GM13977 (cell line): ENCODE measurements around the gene KCNJ5.

Experiments used
- DNase-seq: peaks from one replicate; pipeline ENCODE4 v3.0.0; 2012; ENCODE audit warnings: low spot score
- in situ Hi-C: fragments of 300-500 bp; cut with MboI; formaldehyde crosslinking; loops from one replicate; pipeline ENCODE4 v1.12.0; 2022; ENCODE audit warnings: low sequenced_read_pairs, low pct_unique_long_range_greater_than_20kb, mixed read lengths, inconsistent platforms; ENCODE audit not compliant: unreplicated experiment
- TF ChIP-seq, protein P1 (sequence below): IDR thresholded peaks from 2 replicates; pipeline ENCODE4 v1.5.1; 2012; ENCODE audit warnings: mild to moderate bottlenecking, control low read depth; ENCODE audit not compliant: insufficient read depth; ENCODE audit errors: extremely low read depth, missing control alignments

Gene KCNJ5

GRCh38 chr11:128942817-128943427, 51.8 kb downstream of the KCNJ5 start, which contains the start of gene TP53AIP1:
Gene TP53AIP1 (minus strand): TSS chr11:128942871. CDS start chr11:128937818, 5,053 bp downstream.
- in situ Hi-C loops: no loop called here
- no peak for DNase-seq
- TF ChIP-seq, protein P1, sequence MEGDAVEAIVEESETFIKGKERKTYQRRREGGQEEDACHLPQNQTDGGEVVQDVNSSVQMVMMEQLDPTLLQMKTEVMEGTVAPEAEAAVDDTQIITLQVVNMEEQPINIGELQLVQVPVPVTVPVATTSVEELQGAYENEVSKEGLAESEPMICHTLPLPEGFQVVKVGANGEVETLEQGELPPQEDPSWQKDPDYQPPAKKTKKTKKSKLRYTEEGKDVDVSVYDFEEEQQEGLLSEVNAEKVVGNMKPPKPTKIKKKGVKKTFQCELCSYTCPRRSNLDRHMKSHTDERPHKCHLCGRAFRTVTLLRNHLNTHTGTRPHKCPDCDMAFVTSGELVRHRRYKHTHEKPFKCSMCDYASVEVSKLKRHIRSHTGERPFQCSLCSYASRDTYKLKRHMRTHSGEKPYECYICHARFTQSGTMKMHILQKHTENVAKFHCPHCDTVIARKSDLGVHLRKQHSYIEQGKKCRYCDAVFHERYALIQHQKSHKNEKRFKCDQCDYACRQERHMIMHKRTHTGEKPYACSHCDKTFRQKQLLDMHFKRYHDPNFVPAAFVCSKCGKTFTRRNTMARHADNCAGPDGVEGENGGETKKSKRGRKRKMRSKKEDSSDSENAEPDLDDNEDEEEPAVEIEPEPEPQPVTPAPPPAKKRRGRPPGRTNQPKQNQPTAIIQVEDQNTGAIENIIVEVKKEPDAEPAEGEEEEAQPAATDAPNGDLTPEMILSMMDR: no peak

DNA sequence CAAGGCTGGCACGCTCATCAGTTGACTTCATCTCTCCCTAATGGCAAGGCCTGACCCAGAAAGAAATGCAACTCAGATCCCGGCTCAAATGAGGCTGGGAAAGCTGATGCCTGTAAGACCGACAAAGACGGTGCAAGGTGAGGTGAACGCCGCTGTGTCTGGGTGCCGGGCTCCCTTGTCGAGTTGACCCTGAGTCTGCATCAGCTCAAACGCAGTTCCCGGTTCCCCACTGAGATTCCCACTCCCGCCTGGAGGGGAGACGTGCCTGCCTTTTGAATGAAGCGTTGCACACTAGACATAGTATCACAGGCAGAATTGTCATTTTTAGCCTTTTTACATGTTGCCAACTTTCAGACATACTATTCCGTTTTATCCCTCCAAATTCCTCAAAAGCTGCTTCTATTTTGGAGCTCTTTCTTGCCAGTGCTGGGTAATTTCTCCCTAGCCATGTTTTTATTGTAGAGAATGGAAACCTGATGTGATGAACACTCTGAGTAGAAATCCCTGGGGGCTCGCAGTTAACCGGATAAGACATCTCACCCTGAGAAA, 52.3 kb downstream of the KCNJ5 start:
- in situ Hi-C loops: no loop called here
- TF ChIP-seq, protein P1: no peak
- DNase-seq: no peak

- TF ChIP-seq, protein P1: no peak
- in situ Hi-C loops: no loop called here
- no peak for DNase-seq
Measured at GRCh38 chr11:128946648-128947047, 55.5 kb downstream of the KCNJ5 start.

GRCh38 chr11:128947773-128948172, 56.6 kb downstream of the KCNJ5 start:
- TF ChIP-seq, protein P1: no peak
- in situ Hi-C loops: no loop called here
- DNase-seq: no peak

GRCh38 chr11:128948583-128948982, 57.4 kb downstream of the KCNJ5 start:
- DNase-seq: no peak
- in situ Hi-C loops: no loop called here
- TF ChIP-seq, protein P1: peak; percentile 34

DNA sequence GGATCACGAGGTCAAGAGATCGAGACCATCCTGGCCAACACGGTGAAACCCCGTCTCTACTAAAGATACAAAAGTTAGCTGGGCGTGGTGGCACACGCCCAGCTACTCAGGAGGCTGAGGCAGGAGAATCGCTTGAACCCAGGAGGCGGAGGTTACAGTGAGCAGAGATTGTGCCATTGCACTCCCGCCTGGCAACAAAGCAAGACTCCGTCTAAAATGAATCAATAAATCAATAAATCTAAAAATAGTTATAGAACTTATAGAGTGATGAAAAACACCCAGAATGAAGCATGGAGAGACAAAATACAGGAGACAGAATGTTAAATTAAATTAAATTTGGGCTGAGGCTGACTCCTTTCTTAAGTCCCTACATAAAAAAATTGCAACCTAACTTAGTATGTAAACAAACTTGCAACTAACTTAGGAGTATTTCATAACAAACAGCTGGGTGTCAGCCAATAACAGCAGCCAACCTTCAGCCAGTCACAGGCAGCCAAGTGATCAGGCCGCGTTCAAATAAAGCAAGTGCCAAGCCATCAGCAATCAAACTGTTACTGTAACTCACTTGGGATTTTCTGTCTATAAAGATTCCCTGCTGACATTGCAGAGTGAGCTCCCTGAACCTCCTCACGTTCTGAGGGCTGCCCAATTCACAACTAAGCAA, 58.8 kb downstream of the KCNJ5 start:
- DNase-seq: no peak
- TF ChIP-seq, protein P1: no peak
- in situ Hi-C loops: loop anchor here (10.0 kb wide), 1 partner anchor 65 kb away; no protein-coding TSS in a partner anchor
